Neural cell (in vitro differentiated cells): ENCODE results near the gene FCN1. TPM values are rescaled to one million over a fixed set of nuclear protein-coding genes. Genes with fewer than 3 reads are reported as not detected.

ENCODE experiments used
- H2AFZ ChIP-seq: fragments of 200-600, 300-800 bp; sonication (generic), shearing (Covaris generic); 2 replicates; pipeline ENCODE4 v1.6.0; 2014; ENCODE audit warnings: low read depth, mild to moderate bottlenecking, antibody characterized with exemption, low read length, moderate library complexity
- H3F3A ChIP-seq: fragments of 200-600 bp; shearing (Covaris generic); 2 replicates; pipeline ENCODE4 v1.6.1; 2016; ENCODE audit warnings: mild to moderate bottlenecking, moderate library complexity, mixed read lengths, antibody characterized with exemption, low read length; ENCODE audit not compliant: insufficient read depth, poor library complexity, severe bottlenecking
- H3K27ac ChIP-seq: fragments of 200-600, 300-800 bp; sonication (generic), shearing (Covaris generic); 2 replicates; pipeline ENCODE4 v1.5.1; 2014; ENCODE audit warnings: mild to moderate bottlenecking, low read length, moderate library complexity
- H3K27me3 ChIP-seq: fragments of 300-800, 200-600 bp; sonication (generic), shearing (Covaris generic); 2 replicates; pipeline ENCODE4 v1.6.0; 2014; ENCODE audit warnings: mild to moderate bottlenecking, low read depth, low read length, moderate library complexity; ENCODE audit not compliant: insufficient read depth
- H3K36me3 ChIP-seq: fragments of 300-800, 200-600 bp; sonication (generic), shearing (Covaris generic); 2 replicates; pipeline ENCODE4 v1.5.1; 2014; ENCODE audit warnings: mild to moderate bottlenecking, antibody characterized with exemption, low read length, moderate library complexity; ENCODE audit not compliant: insufficient read depth
- H3K4me2 ChIP-seq: fragments of 300-800, 200-600 bp; sonication (generic), shearing (Covaris generic); 2 replicates; pipeline ENCODE4 v1.6.0; 2014; ENCODE audit warnings: mild to moderate bottlenecking, low read length
- H3K4me3 ChIP-seq: fragments of 300-800, 200-600 bp; sonication (generic), shearing (Covaris generic); 2 replicates; pipeline ENCODE4 v1.5.1; 2014; ENCODE audit warnings: mild to moderate bottlenecking, low read length, moderate library complexity
- H3K79me2 ChIP-seq: fragments of 200-600 bp; shearing (Covaris generic); replicated peaks from 2 replicates; pipeline ENCODE4 v1.6.0; 2014; ENCODE audit warnings: mild to moderate bottlenecking, low read length, moderate library complexity; ENCODE audit not compliant: insufficient read depth
- H3K9ac ChIP-seq: fragments of 300-800, 200-600 bp; sonication (generic), shearing (Covaris generic); 2 replicates; pipeline ENCODE4 v1.6.1; 2016; ENCODE audit warnings: mild to moderate bottlenecking, low read length, mixed read lengths
- H3K9me2 ChIP-seq: fragments of 200-600 bp; shearing (Covaris generic); 2 replicates; pipeline ENCODE4 v1.6.1; 2016; ENCODE audit warnings: mild to moderate bottlenecking, low read length, mixed read lengths; ENCODE audit not compliant: insufficient read depth
- H3K9me3 ChIP-seq: fragments of 200-600, 300-800 bp; sonication (generic), shearing (Covaris generic); 2 replicates; pipeline ENCODE4 v1.6.1; 2016; ENCODE audit warnings: mild to moderate bottlenecking, mixed run types, low read length, moderate library complexity, mixed read lengths
- H4K20me1 ChIP-seq: fragments of 200-600 bp; shearing (Covaris generic); 2 replicates; pipeline ENCODE4 v1.6.1; 2016; ENCODE audit warnings: mild to moderate bottlenecking, mixed run types; ENCODE audit not compliant: insufficient read depth
- EP300 ChIP-seq: fragments of 450-650 bp; conservative IDR thresholded peaks from 2 replicates; pipeline ENCODE4 v1.6.1; 2014; ENCODE audit warnings: antibody characterized with exemption, mild to moderate bottlenecking, moderate library complexity; ENCODE audit not compliant: poor library complexity, severe bottlenecking
- EZH2 ChIP-seq: fragments of 200-600, 300-800 bp; shearing (Covaris generic), sonication (generic); IDR thresholded peaks from 2 replicates; pipeline ENCODE4 v1.6.1; 2014; ENCODE audit warnings: antibody characterized with exemption, low read length, borderline replicate concordance, mild to moderate bottlenecking; ENCODE audit not compliant: insufficient read depth, poor library complexity, severe bottlenecking
- MXI1 ChIP-seq: fragments of 450-650 bp; conservative IDR thresholded peaks from 2 replicates; pipeline ENCODE4 v1.6.1; 2014; ENCODE audit warnings: antibody characterized with exemption, mild to moderate bottlenecking; ENCODE audit not compliant: poor library complexity, severe bottlenecking
- POLR2AphosphoS5 ChIP-seq: IDR thresholded peaks from 2 replicates; pipeline ENCODE4 v1.6.1; 2012
- RAD21 ChIP-seq: fragments of 450-650 bp; conservative IDR thresholded peaks from 2 replicates; pipeline ENCODE4 v1.6.1; 2014; ENCODE audit warnings: antibody characterized with exemption, mild to moderate bottlenecking, moderate library complexity
- SMC3 ChIP-seq: fragments of 450-650 bp; conservative IDR thresholded peaks from 2 replicates; pipeline ENCODE4 v1.6.1; 2014; ENCODE audit warnings: antibody characterized with exemption, mild to moderate bottlenecking, moderate library complexity; ENCODE audit not compliant: poor library complexity
- TAF1 ChIP-seq: IDR thresholded peaks from 2 replicates; pipeline ENCODE4 v1.6.1; 2012; ENCODE audit warnings: low read depth
- polyA plus RNA-seq: library from polyadenylated mRNA; depleted of rRNA; stranded (reverse); fragments of >200 nt; gene quantifications from 2 replicates; pipeline ENCODE4 v1.2.3, GENCODE V29; 2014
- TF ChIP-seq, protein P1 (sequence below): IDR thresholded peaks from 2 replicates; pipeline ENCODE4 v1.6.1; 2012; ENCODE audit warnings: borderline replicate concordance
- TF ChIP-seq, protein P2 (sequence below): fragments of 450-650 bp; IDR thresholded peaks from 2 replicates; pipeline ENCODE4 v1.5.1; 2014; ENCODE audit warnings: antibody characterized with exemption, mild to moderate bottlenecking, moderate library complexity; ENCODE audit not compliant: poor library complexity, severe bottlenecking

FCN1 gene
- polyA plus RNA-seq, 1 donor from 2014 or later: not detected

DNA sequence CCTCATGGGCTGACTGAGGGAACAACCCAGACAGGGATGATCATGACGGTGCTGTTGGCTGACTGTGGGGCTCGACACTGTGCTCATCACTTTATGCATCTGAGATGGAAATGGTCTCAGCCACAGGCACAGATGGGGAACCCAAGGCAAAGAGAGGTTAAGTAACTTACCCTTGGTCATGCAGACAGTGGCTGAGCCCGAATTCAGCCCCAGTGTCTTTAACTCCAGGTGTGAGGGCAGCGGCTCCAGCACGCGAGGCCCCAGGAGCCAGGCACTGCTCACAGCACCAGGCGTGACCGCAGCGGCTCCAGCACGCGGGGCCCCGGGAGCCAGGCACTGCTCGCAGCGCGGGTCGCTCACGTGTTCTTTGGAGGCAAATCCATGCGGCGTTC is 45.3 kb upstream of the FCN1 start:
- H3K27me3 ChIP-seq: no peaks in the 10 kb centered on the region
- H3K4me3 ChIP-seq: no peak overlapping the region
- no peaks in the 10 kb centered on the region for H3K36me3 ChIP-seq
- H3K9me2 ChIP-seq: no peaks in the 10 kb centered on the region
- no peak overlapping the region for H2AFZ ChIP-seq
- no peaks in the 10 kb centered on the region for H4K20me1 ChIP-seq
- no peak overlapping the region for H3K9ac ChIP-seq
- no peaks in the 10 kb centered on the region for H3K9me3 ChIP-seq
- no peak overlapping the region for H3K27ac ChIP-seq
- no peak overlapping the region for H3K4me2 ChIP-seq
- TF ChIP-seq RAD21: no peak
- no peak for TF ChIP-seq POLR2AphosphoS5
- TF ChIP-seq, protein P1, sequence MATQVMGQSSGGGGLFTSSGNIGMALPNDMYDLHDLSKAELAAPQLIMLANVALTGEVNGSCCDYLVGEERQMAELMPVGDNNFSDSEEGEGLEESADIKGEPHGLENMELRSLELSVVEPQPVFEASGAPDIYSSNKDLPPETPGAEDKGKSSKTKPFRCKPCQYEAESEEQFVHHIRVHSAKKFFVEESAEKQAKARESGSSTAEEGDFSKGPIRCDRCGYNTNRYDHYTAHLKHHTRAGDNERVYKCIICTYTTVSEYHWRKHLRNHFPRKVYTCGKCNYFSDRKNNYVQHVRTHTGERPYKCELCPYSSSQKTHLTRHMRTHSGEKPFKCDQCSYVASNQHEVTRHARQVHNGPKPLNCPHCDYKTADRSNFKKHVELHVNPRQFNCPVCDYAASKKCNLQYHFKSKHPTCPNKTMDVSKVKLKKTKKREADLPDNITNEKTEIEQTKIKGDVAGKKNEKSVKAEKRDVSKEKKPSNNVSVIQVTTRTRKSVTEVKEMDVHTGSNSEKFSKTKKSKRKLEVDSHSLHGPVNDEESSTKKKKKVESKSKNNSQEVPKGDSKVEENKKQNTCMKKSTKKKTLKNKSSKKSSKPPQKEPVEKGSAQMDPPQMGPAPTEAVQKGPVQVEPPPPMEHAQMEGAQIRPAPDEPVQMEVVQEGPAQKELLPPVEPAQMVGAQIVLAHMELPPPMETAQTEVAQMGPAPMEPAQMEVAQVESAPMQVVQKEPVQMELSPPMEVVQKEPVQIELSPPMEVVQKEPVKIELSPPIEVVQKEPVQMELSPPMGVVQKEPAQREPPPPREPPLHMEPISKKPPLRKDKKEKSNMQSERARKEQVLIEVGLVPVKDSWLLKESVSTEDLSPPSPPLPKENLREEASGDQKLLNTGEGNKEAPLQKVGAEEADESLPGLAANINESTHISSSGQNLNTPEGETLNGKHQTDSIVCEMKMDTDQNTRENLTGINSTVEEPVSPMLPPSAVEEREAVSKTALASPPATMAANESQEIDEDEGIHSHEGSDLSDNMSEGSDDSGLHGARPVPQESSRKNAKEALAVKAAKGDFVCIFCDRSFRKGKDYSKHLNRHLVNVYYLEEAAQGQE: no peak
- no peak for TF ChIP-seq SMC3
- TF ChIP-seq EP300: no peak
- TF ChIP-seq, protein P2, sequence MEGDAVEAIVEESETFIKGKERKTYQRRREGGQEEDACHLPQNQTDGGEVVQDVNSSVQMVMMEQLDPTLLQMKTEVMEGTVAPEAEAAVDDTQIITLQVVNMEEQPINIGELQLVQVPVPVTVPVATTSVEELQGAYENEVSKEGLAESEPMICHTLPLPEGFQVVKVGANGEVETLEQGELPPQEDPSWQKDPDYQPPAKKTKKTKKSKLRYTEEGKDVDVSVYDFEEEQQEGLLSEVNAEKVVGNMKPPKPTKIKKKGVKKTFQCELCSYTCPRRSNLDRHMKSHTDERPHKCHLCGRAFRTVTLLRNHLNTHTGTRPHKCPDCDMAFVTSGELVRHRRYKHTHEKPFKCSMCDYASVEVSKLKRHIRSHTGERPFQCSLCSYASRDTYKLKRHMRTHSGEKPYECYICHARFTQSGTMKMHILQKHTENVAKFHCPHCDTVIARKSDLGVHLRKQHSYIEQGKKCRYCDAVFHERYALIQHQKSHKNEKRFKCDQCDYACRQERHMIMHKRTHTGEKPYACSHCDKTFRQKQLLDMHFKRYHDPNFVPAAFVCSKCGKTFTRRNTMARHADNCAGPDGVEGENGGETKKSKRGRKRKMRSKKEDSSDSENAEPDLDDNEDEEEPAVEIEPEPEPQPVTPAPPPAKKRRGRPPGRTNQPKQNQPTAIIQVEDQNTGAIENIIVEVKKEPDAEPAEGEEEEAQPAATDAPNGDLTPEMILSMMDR: no peak
- no peak for TF ChIP-seq TAF1
- TF ChIP-seq MXI1: no peak
- TF ChIP-seq EZH2: no peak
- no peaks in the 10 kb centered on the region for H3F3A ChIP-seq
- H3K79me2 ChIP-seq: no peaks in the 10 kb centered on the region

DNA sequence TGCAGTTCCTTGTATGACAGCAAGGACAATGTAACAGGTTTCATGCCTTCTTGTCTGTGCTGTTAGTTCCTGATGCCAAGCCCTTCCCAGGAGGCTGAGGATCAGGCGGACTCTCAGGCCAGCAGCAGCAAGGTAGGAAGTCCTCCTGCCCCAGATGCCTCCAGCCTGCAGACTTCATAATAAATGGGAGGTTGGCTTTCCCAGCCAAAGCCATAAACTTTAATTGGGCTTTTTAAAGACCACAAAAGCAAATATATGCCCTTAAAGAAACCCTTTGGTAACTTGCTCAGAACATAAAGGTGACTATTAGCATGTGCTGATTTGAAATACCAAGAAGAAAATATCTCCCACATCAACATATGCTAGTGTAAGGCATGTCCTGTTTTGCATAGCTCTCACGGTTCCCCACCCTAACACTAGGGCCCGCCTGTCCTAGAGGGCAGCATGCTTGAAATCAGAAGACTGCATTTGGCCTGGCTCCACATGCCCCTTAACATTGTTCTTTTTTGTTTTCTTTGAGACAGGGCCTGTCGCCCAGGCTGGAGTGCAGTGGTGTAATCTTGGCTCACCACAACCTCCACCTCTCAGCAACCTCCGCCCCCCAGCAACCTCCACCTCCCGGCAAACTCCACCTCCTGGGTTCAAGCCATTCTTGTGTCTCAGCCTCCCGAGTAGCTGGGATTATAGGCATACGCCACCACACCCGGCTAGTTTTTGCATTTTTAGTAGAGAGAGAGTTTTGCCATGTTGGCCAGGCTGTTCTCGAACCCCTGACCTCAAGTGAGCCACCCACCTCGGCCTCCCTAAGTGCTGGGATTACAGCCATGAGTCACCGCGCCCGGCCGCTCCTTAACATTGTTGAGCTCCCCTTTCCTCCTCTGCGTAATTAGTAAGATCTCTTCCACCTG is 44.6 kb upstream of the FCN1 start:
- no peak for TF ChIP-seq SMC3
- no peak for TF ChIP-seq TAF1
- TF ChIP-seq, protein P1: no peak
- no peak for TF ChIP-seq RAD21
- no peak for TF ChIP-seq MXI1
- TF ChIP-seq, protein P2: no peak
- Histone ChIP-seq H2AFZ (no peak overlapping the region), H3K9ac (no peak overlapping the region)

More for the DNA sequence above, 44.6 kb upstream of the FCN1 start:
- no peak overlapping the region for H3K4me3 ChIP-seq
- no peaks in the 10 kb centered on the region for H4K20me1 ChIP-seq
- H3K79me2 ChIP-seq: no peaks in the 10 kb centered on the region
- H3K9me3 ChIP-seq: no peaks in the 10 kb centered on the region
- H3K4me2 ChIP-seq: no peak overlapping the region
- H3K9me2 ChIP-seq: no peaks in the 10 kb centered on the region
- no peaks in the 10 kb centered on the region for H3K36me3 ChIP-seq
- H3K27me3 ChIP-seq: no peaks in the 10 kb centered on the region
- no peaks in the 10 kb centered on the region for H3F3A ChIP-seq
- H3K27ac ChIP-seq: no peak overlapping the region
